Neural progenitor cell (in vitro differentiated cells): ENCODE measurements around the gene ATP8B3. TPM values are rescaled to one million over a fixed set of nuclear protein-coding genes. Genes with fewer than 3 reads are reported as not detected.

Experiments used
- DNase-seq: peaks from one replicate; pipeline ENCODE4 v3.0.0-alpha.2; 2016; ENCODE audit warnings: low spot score
- H2AFZ ChIP-seq: fragments of 200-600 bp; sonication (generic); replicated peaks from 2 replicates; pipeline ENCODE4 v1.6.1; 2016; ENCODE audit warnings: antibody characterized with exemption
- H3F3A ChIP-seq: fragments of 200-600 bp; sonication (generic); 2 replicates; pipeline ENCODE4 v1.6.1; 2016; ENCODE audit warnings: antibody characterized with exemption, low read depth
- H3K27ac ChIP-seq: fragments of 200-600 bp; sonication (generic); 2 replicates; pipeline ENCODE4 v1.5.1; 2016; ENCODE audit warnings: mild to moderate bottlenecking
- H3K27me3 ChIP-seq: fragments of 200-600 bp; sonication (generic); 2 replicates; pipeline ENCODE4 v1.6.1; 2016; ENCODE audit warnings: mild to moderate bottlenecking, moderate library complexity
- H3K36me3 ChIP-seq: fragments of 200-600 bp; sonication (generic); 2 replicates; pipeline ENCODE4 v1.5.1; 2016
- H3K4me1 ChIP-seq: fragments of 200-600 bp; sonication (generic); 2 replicates; pipeline ENCODE4 v1.6.1; 2016; ENCODE audit warnings: mixed run types
- H3K4me2 ChIP-seq: fragments of 200-600 bp; sonication (generic); 2 replicates; pipeline ENCODE4 v1.6.1; 2016
- H3K4me3 ChIP-seq: fragments of 200-600 bp; sonication (generic); 2 replicates; pipeline ENCODE4 v1.5.1; 2016
- H3K79me2 ChIP-seq: fragments of 200-600 bp; sonication (generic); 2 replicates; pipeline ENCODE4 v1.6.1; 2016; ENCODE audit warnings: low read depth
- H3K9ac ChIP-seq: fragments of 200-600 bp; sonication (generic); 2 replicates; pipeline ENCODE4 v1.6.1; 2016
- H3K9me3 ChIP-seq: fragments of 200-600 bp; sonication (generic); 2 replicates; pipeline ENCODE4 v1.5.1; 2016; ENCODE audit warnings: low read depth
- H4K20me1 ChIP-seq: fragments of 200-600 bp; sonication (generic); 2 replicates; pipeline ENCODE4 v1.6.1; 2016; ENCODE audit warnings: low read depth
- H3K27ac Mint-ChIP-seq: 3 replicates; pipeline ENCODE4 v1.8.0; 2021; ENCODE audit warnings: mixed read lengths
- H3K27me3 Mint-ChIP-seq: 2 replicates; pipeline ENCODE4 v1.8.0; 2022; ENCODE audit warnings: low read depth, mild to moderate bottlenecking, inconsistent platforms, moderate library complexity, mixed read lengths; ENCODE audit not compliant: insufficient read depth
- H3K36me3 Mint-ChIP-seq: 3 replicates; pipeline ENCODE4 v1.8.0; 2021; ENCODE audit warnings: mixed read lengths
- H3K4me1 Mint-ChIP-seq: 3 replicates; pipeline ENCODE4 v1.8.0; 2021; ENCODE audit warnings: mixed read lengths
- H3K4me3 Mint-ChIP-seq: 3 replicates; pipeline ENCODE4 v1.8.0; 2021; ENCODE audit warnings: mild to moderate bottlenecking, moderate library complexity, mixed read lengths
- H3K9me3 Mint-ChIP-seq: 3 replicates; pipeline ENCODE4 v1.8.0; 2020; ENCODE audit warnings: mixed read lengths
- EZH2 ChIP-seq: fragments of 200-600 bp; sonication (generic); IDR thresholded peaks from 2 replicates; pipeline ENCODE4 v1.6.1; 2017; ENCODE audit warnings: antibody characterized with exemption, mild to moderate bottlenecking, moderate library complexity
- EZH2phosphoT487 ChIP-seq: fragments of 200-600 bp; sonication (generic); IDR thresholded peaks from 2 replicates; pipeline ENCODE4 v1.6.1; 2017; ENCODE audit warnings: antibody characterized with exemption
- total RNA-seq: library from RNA; depleted of rRNA; stranded (reverse); fragments of >200 nt; gene quantifications from 2 replicates; pipeline ENCODE4 v1.2.3, GENCODE V29; 2015; ENCODE audit warnings: low replicate concordance
- TF ChIP-seq, protein P1 (sequence below): fragments of 200-600 bp; sonication (generic); IDR thresholded peaks from 2 replicates; pipeline ENCODE4 v1.5.1; 2017; ENCODE audit warnings: antibody characterized with exemption, mild to moderate bottlenecking

The ATP8B3 gene
- total RNA-seq, 1 donor from 2014 or later = 0.06 TPM

- Histone ChIP-seq H3K4me1 (peaks cover 56% of the 10 kb centered on the region), H4K20me1 (peaks cover 70% of the 10 kb centered on the region), H3K4me2 (peak overlapping the region; percentile 61), H3F3A (peaks cover 29% of the 10 kb centered on the region), H3K27me3 (peaks cover 22% of the 10 kb centered on the region), H3K36me3 (no peaks in the 10 kb centered on the region), H3K79me2 (peaks cover 54% of the 10 kb centered on the region), H3K4me3 (peak overlapping the region; percentile 12), H3K27ac (no peak overlapping the region), H3K9me3 (no peaks in the 10 kb centered on the region), H2AFZ (no peak overlapping the region), H3K9ac (no peak overlapping the region)
- Mint-ChIP-seq H3K36me3 (no peaks in the 10 kb centered on the region), H3K9me3 (no peaks in the 10 kb centered on the region), H3K27me3 (peaks cover 3% of the 10 kb centered on the region), H3K27ac (peak overlapping the region; percentile 42), H3K4me1 (peaks cover 33% of the 10 kb centered on the region), H3K4me3 (peak overlapping the region; percentile 60)
- TF ChIP-seq, protein P1, sequence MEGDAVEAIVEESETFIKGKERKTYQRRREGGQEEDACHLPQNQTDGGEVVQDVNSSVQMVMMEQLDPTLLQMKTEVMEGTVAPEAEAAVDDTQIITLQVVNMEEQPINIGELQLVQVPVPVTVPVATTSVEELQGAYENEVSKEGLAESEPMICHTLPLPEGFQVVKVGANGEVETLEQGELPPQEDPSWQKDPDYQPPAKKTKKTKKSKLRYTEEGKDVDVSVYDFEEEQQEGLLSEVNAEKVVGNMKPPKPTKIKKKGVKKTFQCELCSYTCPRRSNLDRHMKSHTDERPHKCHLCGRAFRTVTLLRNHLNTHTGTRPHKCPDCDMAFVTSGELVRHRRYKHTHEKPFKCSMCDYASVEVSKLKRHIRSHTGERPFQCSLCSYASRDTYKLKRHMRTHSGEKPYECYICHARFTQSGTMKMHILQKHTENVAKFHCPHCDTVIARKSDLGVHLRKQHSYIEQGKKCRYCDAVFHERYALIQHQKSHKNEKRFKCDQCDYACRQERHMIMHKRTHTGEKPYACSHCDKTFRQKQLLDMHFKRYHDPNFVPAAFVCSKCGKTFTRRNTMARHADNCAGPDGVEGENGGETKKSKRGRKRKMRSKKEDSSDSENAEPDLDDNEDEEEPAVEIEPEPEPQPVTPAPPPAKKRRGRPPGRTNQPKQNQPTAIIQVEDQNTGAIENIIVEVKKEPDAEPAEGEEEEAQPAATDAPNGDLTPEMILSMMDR = no peak
- no peak for TF ChIP-seq EZH2
- TF ChIP-seq EZH2phosphoT487 = no peak
- DNase-seq = peak; percentile 72
Observed at GRCh38 chr19:1854542-1855039, 42.5 kb upstream of the ATP8B3 start.

DNA sequence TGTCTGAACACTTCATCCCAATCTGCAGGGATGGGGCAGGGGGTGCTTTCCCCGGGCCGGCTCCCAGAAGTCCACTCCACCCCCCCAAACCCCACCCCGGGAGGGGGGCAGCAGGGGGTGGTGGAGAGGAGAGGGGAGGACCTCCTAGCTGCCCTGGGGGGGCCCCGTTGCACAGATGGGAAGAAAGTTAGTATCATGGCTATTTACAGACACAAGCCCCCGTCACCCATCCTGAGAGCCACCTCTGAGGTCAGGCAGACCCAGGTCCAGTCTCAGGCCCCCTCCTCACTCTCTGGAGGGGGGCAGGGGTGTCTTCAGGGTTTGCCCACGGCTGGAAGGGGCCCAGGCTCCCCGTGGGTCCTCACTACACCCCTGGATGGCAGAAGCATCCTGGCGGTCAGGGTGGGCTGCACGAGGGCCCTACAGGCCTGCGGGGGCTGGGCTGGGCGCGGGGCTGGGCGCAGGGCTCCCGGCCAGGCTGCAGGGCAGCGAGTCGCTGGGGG lies 42.0 kb upstream of the ATP8B3 start:
- no peaks in the 10 kb centered on the region for H3K36me3 ChIP-seq
- peaks cover 51% of the 10 kb centered on the region for H3K4me1 ChIP-seq
- TF ChIP-seq EZH2phosphoT487 (no peak), EZH2 (no peak)
- TF ChIP-seq, protein P1 = no peak
- H3K4me3 ChIP-seq = no peak overlapping the region
- H3K27me3 ChIP-seq = peaks cover 19% of the 10 kb centered on the region
- H3K9ac ChIP-seq = no peak overlapping the region
- peaks cover 48% of the 10 kb centered on the region for H3K79me2 ChIP-seq
- Mint-ChIP-seq H3K27ac (no peak overlapping the region), H3K4me1 (peaks cover 29% of the 10 kb centered on the region), H3K27me3 (peaks cover 3% of the 10 kb centered on the region), H3K4me3 (no peak overlapping the region), H3K9me3 (no peaks in the 10 kb centered on the region), H3K36me3 (no peaks in the 10 kb centered on the region)
- H3K27ac ChIP-seq = no peak overlapping the region
- peaks cover 32% of the 10 kb centered on the region for H3F3A ChIP-seq
- H4K20me1 ChIP-seq = peaks cover 67% of the 10 kb centered on the region
- H2AFZ ChIP-seq = no peak overlapping the region
- no peaks in the 10 kb centered on the region for H3K9me3 ChIP-seq
- no peak overlapping the region for H3K4me2 ChIP-seq
- DNase-seq = no peak

- Mint-ChIP-seq H3K27me3 (peaks cover 3% of the 10 kb centered on the region), H3K4me3 (peak overlapping the region; percentile 73), H3K9me3 (no peaks in the 10 kb centered on the region), H3K27ac (no peak overlapping the region), H3K4me1 (peaks cover 29% of the 10 kb centered on the region), H3K36me3 (no peaks in the 10 kb centered on the region)
- Histone ChIP-seq H3K4me3 (no peak overlapping the region), H3K4me1 (peaks cover 45% of the 10 kb centered on the region), H3K79me2 (peaks cover 42% of the 10 kb centered on the region), H4K20me1 (peaks cover 64% of the 10 kb centered on the region), H3K27me3 (peaks cover 19% of the 10 kb centered on the region), H3K4me2 (no peak overlapping the region), H3K27ac (no peak overlapping the region), H2AFZ (no peak overlapping the region), H3F3A (peaks cover 35% of the 10 kb centered on the region), H3K9me3 (no peaks in the 10 kb centered on the region), H3K9ac (no peak overlapping the region), H3K36me3 (no peaks in the 10 kb centered on the region)
- TF ChIP-seq EZH2phosphoT487 = no peak
- TF ChIP-seq, protein P1 = peak; percentile 81
- peak; percentile 72 for DNase-seq
Observed at GRCh38 chr19:1853295-1854038, 41.4 kb upstream of the ATP8B3 start.
